Endothelial cell of umbilical vein (primary cell): Measurements from ENCODE around the gene RAD23B.

Experiments used
- EZH2 ChIP-seq: IDR thresholded peaks from 2 replicates; pipeline ENCODE4 v1.6.1; 2012; ENCODE audit warnings: borderline replicate concordance, low read depth, mild to moderate bottlenecking, moderate library complexity, low read length, inconsistent platforms; ENCODE audit not compliant: severe bottlenecking
- FOS ChIP-seq: IDR thresholded peaks from 2 replicates; pipeline ENCODE4 v1.6.1; 2011; ENCODE audit warnings: mild to moderate bottlenecking, low read length, moderate library complexity, borderline replicate concordance; ENCODE audit not compliant: insufficient read depth
- GATA2 ChIP-seq: IDR thresholded peaks from 2 replicates; pipeline ENCODE4 v1.7.0; 2011; ENCODE audit warnings: low read depth, mild to moderate bottlenecking, moderate library complexity, mixed read lengths, low read length; ENCODE audit not compliant: insufficient read length, insufficient read depth
- JUN ChIP-seq: IDR thresholded peaks from 2 replicates; pipeline ENCODE4 v1.6.1; 2011; ENCODE audit warnings: borderline replicate concordance, low read depth; ENCODE audit not compliant: insufficient read length, insufficient read depth
- MYC ChIP-seq: IDR thresholded peaks from one replicate; pipeline ENCODE4 v1.6.1; 2011; ENCODE audit warnings: mild to moderate bottlenecking, low read depth, low read length
- POLR2A ChIP-seq: IDR thresholded peaks from 2 replicates; pipeline ENCODE4 v1.6.1; 2012; ENCODE audit warnings: low read depth, mild to moderate bottlenecking, control low read depth, low read length
- POLR2AphosphoS5 ChIP-seq: IDR thresholded peaks from 2 replicates; pipeline ENCODE4 v1.6.1; 2012; ENCODE audit warnings: low read depth, mild to moderate bottlenecking, control low read depth, low read length, moderate library complexity; ENCODE audit not compliant: insufficient read depth
- TF ChIP-seq, protein P1 (sequence below), 2 donors: IDR thresholded peaks; 1 replicate in 1 of 2; 2 replicates in 1 of 2; pipeline ENCODE4 v1.5.1; 2011; ENCODE audit warnings: low read length in 2 of 2, mild to moderate bottlenecking in 2 of 2, moderate library complexity in 2 of 2, control low read depth in 1 of 2, inconsistent platforms in 1 of 2, low read depth in 1 of 2; ENCODE audit not compliant: insufficient read depth in 1 of 2; ENCODE audit errors: extremely low read depth in 1 of 2
- TF ChIP-seq, protein P2 (sequence below): IDR thresholded peaks from 2 replicates; pipeline ENCODE4 v1.6.1; 2011; ENCODE audit not compliant: insufficient read depth, insufficient read length

DNA sequence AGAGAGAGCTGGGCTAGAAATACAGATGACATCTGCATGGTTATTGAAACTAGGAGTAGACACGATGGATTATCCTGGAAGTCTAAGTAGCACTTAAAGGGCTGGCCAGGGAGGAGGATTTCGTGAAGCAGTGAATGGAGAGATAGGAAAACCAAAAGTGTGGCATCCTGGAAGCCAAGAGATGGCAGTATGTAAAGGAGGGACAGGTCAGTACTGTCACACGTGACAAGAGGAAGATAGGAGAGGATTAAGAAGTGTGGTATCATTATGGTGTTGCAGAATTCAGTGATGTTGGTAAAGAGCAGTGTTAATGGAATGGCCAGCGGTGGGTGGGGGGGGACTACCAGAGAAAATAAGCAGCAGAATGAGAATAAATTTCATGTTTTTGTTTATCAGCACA lies 11.7 kb downstream of the RAD23B start:
- no peak for TF ChIP-seq POLR2A
- TF ChIP-seq EZH2 = no peak
- TF ChIP-seq, protein P1, sequence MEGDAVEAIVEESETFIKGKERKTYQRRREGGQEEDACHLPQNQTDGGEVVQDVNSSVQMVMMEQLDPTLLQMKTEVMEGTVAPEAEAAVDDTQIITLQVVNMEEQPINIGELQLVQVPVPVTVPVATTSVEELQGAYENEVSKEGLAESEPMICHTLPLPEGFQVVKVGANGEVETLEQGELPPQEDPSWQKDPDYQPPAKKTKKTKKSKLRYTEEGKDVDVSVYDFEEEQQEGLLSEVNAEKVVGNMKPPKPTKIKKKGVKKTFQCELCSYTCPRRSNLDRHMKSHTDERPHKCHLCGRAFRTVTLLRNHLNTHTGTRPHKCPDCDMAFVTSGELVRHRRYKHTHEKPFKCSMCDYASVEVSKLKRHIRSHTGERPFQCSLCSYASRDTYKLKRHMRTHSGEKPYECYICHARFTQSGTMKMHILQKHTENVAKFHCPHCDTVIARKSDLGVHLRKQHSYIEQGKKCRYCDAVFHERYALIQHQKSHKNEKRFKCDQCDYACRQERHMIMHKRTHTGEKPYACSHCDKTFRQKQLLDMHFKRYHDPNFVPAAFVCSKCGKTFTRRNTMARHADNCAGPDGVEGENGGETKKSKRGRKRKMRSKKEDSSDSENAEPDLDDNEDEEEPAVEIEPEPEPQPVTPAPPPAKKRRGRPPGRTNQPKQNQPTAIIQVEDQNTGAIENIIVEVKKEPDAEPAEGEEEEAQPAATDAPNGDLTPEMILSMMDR (IDR thresholded peaks at IDR 0.05; ENCODE audit: extremely low read depth in 1 of 2, insufficient read depth in 1 of 2, low read depth in 1 of 2, low read length in 2 of 2) = no peak
- TF ChIP-seq POLR2AphosphoS5 = no peak
- TF ChIP-seq MYC = no peak
- TF ChIP-seq, protein P2, sequence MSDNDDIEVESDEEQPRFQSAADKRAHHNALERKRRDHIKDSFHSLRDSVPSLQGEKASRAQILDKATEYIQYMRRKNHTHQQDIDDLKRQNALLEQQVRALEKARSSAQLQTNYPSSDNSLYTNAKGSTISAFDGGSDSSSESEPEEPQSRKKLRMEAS = no peak
- no peak for TF ChIP-seq JUN
- TF ChIP-seq GATA2 = no peak
- TF ChIP-seq FOS = no peak
